WTC11 (cell line): ENCODE data around the gene PDE6D. TPM values are rescaled to one million over a fixed set of nuclear protein-coding genes. Genes with fewer than 3 reads are reported as not detected.

Source experiments
- ATAC-seq: fragments of 200-7000 bp; cut with Tn5 transposase; 2 replicates; pipeline ENCODE4 v1.10.0; 2021; ENCODE audit warnings: mild to moderate bottlenecking, moderate library complexity
- CTCF ChIA-PET: fragments of 300-600 bp; sonication (Branson Sonifier 250); formaldehyde crosslinking; loops from one replicate; lab custom pipeline; 2021; ENCODE audit warnings: antibody characterized with exemption; lab: Charles Lee
- POLR2A ChIA-PET: fragments of 350-600 bp; sonication (Branson Sonifier 250); formaldehyde crosslinking; loops from one replicate; lab custom pipeline; 2021; ENCODE audit warnings: antibody characterized with exemption; lab: Charles Lee
- DNase-seq: peaks from one replicate; pipeline ENCODE4 v3.0.0; 2021; ENCODE audit warnings: low spot score
- H3K27ac Mint-ChIP-seq: 2 replicates; pipeline ENCODE4 v1.8.0; 2021; ENCODE audit warnings: mixed read lengths
- H3K27me3 Mint-ChIP-seq: 2 replicates; pipeline ENCODE4 v1.8.0; 2021; ENCODE audit warnings: low read depth, mild to moderate bottlenecking, moderate library complexity, mixed read lengths
- H3K36me3 Mint-ChIP-seq: 2 replicates; pipeline ENCODE4 v1.8.0; 2021; ENCODE audit warnings: mixed read lengths
- H3K4me1 Mint-ChIP-seq: 2 replicates; pipeline ENCODE4 v1.8.0; 2022; ENCODE audit warnings: mixed read lengths
- H3K4me3 Mint-ChIP-seq: 2 replicates; pipeline ENCODE4 v1.8.0; 2021; ENCODE audit warnings: mild to moderate bottlenecking, moderate library complexity, mixed read lengths
- H3K9me3 Mint-ChIP-seq: 2 replicates; pipeline ENCODE4 v1.8.0; 2021; ENCODE audit warnings: mixed read lengths
- ESRRA ChIP-seq: sonication (generic); formaldehyde crosslinking; IDR thresholded peaks from 2 replicates; pipeline ENCODE4 v1.8.1; 2022; ENCODE audit warnings: mild to moderate bottlenecking, missing genetic modification reagents, borderline replicate concordance
- JAZF1 ChIP-seq: fragments of 250-450 bp; sonication (Bioruptor Pico); IDR thresholded peaks from 2 replicates; pipeline ENCODE4 v1.9.0; 2021; ENCODE audit warnings: moderate library complexity, mild to moderate bottlenecking, inconsistent platforms
- NR3C1 ChIP-seq: sonication (generic); formaldehyde crosslinking; conservative IDR thresholded peaks from 2 replicates; pipeline ENCODE4 v1.8.1; 2023; ENCODE audit warnings: low read depth, mild to moderate bottlenecking, missing genetic modification reagents
- PRRX2 ChIP-seq: fragments of 250-450 bp; sonication (Bioruptor Pico); IDR thresholded peaks from 2 replicates; pipeline ENCODE4 v1.8.0; 2021; ENCODE audit warnings: mild to moderate bottlenecking
- ZBTB21 ChIP-seq: sonication (generic); formaldehyde crosslinking; IDR thresholded peaks from 2 replicates; pipeline ENCODE4 v1.8.1; 2023; ENCODE audit warnings: mild to moderate bottlenecking, missing genetic modification reagents, borderline replicate concordance
- ZNF219 ChIP-seq: sonication (generic); formaldehyde crosslinking; IDR thresholded peaks from 2 replicates; pipeline ENCODE4 v1.8.0; 2023; ENCODE audit warnings: missing genetic modification reagents, mild to moderate bottlenecking, borderline replicate concordance
- ZNF263 ChIP-seq: sonication (generic); formaldehyde crosslinking; IDR thresholded peaks from 2 replicates; pipeline ENCODE4 v1.8.1; 2022; ENCODE audit warnings: low read depth, mild to moderate bottlenecking, moderate library complexity, missing genetic modification reagents
- total RNA-seq: library from RNA; stranded (reverse); gene quantifications from 3 replicates; pipeline ENCODE4 v1.2.3, GENCODE V29; 2021
- TF ChIP-seq, protein P1 (sequence below): fragments of 200-600 bp; IDR thresholded peaks from 2 replicates; pipeline ENCODE4 v1.8.0; 2022; ENCODE audit warnings: antibody characterized with exemption
- TF ChIP-seq, protein P2 (sequence below): sonication (generic); formaldehyde crosslinking; IDR thresholded peaks from 2 replicates; pipeline ENCODE4 v1.8.0; 2022; ENCODE audit warnings: mild to moderate bottlenecking, missing genetic modification reagents
- TF ChIP-seq, protein P3 (sequence below): sonication (generic); formaldehyde crosslinking; IDR thresholded peaks from 2 replicates; pipeline ENCODE4 v1.8.1; 2023; ENCODE audit warnings: mild to moderate bottlenecking, moderate library complexity, missing genetic modification reagents
- TF ChIP-seq, protein P4 (sequence below): sonication (generic); formaldehyde crosslinking; IDR thresholded peaks from 2 replicates; pipeline ENCODE4 v1.8.0; 2022; ENCODE audit warnings: mild to moderate bottlenecking, missing genetic modification reagents
- TF ChIP-seq, protein P5 (sequence below): sonication (generic); formaldehyde crosslinking; IDR thresholded peaks from 2 replicates; pipeline ENCODE4 v1.8.0; 2023; ENCODE audit warnings: missing genetic modification reagents, mild to moderate bottlenecking, borderline replicate concordance
- TF ChIP-seq, protein P6 (sequence below): fragments of 250-450 bp; sonication (Bioruptor Pico); IDR thresholded peaks from 2 replicates; pipeline ENCODE4 v1.9.0; 2021; ENCODE audit warnings: mild to moderate bottlenecking
- TF ChIP-seq, protein P7 (sequence below): sonication (generic); formaldehyde crosslinking; IDR thresholded peaks from 2 replicates; pipeline ENCODE4 v1.8.1; 2023; ENCODE audit warnings: mild to moderate bottlenecking, missing genetic modification reagents
- TF ChIP-seq, protein P8 (sequence below): fragments of 250-450 bp; sonication (Bioruptor Pico); conservative IDR thresholded peaks from 2 replicates; pipeline ENCODE4 v1.9.0; 2021; ENCODE audit warnings: mild to moderate bottlenecking

Gene PDE6D
- total RNA-seq, 1 experiment from 2014 or later = 30.2 TPM

DNA sequence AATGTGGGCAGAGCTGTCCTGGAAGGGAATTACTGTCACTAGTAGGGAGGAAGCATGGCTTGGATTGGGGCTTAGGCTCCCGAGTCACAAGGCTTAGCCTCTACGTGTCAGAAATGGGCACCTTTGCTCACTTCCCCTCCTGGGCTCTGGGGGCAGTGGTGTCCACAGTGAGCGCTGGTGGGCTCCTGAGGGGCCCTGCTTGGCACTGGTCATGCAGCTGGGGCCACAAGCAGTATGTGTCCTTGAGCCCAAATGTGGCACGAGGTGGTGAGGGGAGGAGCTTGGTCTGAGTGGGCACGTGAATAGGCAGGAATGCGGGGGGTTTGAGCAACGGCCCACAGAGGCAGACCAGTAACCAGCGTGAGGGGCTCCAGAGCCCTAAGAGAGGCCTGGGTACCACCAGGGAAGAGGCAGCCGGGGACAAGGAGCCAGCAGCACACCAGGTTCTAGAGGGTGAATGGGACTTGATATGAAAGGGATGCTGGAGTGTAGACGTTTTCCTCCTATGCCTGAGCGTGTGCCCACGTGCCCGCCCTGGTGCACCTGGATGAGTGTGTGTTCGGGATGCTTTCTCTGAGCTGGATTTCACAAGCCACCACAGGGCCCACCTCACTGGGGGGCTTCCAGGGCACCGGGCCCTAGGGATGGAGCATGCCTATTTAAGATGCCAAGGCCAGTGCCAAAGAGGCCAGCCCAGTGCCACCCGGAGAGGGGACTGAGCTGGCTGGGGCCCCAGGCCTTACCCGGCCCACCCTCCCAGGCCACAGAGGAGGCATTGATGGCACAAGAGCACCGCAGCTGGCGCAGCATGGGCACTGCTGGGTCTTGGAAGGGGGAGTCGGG, 95.5 kb downstream of the PDE6D start:
- Mint-ChIP-seq H3K4me1 (peaks cover 51% of the 10 kb centered on the region), H3K27ac (0 out of 2 replicates have a peak overlapping the region, but pooled peaks have one; percentile 87), H3K4me3 (peak overlapping the region; percentile 58), H3K9me3 (no peaks in the 10 kb centered on the region), H3K27me3 (no peaks in the 10 kb centered on the region), H3K36me3 (no peaks in the 10 kb centered on the region)
- TF ChIP-seq ZBTB21 = peak; percentile 57; the same call in 1 of the 2 replicates
- TF ChIP-seq, protein P1, sequence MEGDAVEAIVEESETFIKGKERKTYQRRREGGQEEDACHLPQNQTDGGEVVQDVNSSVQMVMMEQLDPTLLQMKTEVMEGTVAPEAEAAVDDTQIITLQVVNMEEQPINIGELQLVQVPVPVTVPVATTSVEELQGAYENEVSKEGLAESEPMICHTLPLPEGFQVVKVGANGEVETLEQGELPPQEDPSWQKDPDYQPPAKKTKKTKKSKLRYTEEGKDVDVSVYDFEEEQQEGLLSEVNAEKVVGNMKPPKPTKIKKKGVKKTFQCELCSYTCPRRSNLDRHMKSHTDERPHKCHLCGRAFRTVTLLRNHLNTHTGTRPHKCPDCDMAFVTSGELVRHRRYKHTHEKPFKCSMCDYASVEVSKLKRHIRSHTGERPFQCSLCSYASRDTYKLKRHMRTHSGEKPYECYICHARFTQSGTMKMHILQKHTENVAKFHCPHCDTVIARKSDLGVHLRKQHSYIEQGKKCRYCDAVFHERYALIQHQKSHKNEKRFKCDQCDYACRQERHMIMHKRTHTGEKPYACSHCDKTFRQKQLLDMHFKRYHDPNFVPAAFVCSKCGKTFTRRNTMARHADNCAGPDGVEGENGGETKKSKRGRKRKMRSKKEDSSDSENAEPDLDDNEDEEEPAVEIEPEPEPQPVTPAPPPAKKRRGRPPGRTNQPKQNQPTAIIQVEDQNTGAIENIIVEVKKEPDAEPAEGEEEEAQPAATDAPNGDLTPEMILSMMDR = peak; percentile 26; the same call in 1 of the 2 replicates
- TF ChIP-seq, protein P2, sequence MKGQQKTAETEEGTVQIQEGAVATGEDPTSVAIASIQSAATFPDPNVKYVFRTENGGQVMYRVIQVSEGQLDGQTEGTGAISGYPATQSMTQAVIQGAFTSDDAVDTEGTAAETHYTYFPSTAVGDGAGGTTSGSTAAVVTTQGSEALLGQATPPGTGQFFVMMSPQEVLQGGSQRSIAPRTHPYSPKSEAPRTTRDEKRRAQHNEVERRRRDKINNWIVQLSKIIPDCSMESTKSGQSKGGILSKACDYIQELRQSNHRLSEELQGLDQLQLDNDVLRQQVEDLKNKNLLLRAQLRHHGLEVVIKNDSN (CRISPR knock-in tag) = peak; percentile 62; the same call in 1 of the 2 replicates
- TF ChIP-seq, protein P3, sequence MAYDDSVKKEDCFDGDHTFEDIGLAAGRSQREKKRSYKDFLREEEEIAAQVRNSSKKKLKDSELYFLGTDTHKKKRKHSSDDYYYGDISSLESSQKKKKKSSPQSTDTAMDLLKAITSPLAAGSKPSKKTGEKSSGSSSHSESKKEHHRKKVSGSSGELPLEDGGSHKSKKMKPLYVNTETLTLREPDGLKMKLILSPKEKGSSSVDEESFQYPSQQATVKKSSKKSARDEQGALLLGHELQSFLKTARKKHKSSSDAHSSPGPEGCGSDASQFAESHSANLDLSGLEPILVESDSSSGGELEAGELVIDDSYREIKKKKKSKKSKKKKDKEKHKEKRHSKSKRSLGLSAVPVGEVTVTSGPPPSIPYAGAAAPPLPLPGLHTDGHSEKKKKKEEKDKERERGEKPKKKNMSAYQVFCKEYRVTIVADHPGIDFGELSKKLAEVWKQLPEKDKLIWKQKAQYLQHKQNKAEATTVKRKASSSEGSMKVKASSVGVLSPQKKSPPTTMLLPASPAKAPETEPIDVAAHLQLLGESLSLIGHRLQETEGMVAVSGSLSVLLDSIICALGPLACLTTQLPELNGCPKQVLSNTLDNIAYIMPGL (CRISPR knock-in tag) = 0 out of 2 replicates have a peak, but pooled peaks have one; percentile 38
- TF ChIP-seq NR3C1 (CRISPR knock-in tag) = no peak
- TF ChIP-seq, protein P4, sequence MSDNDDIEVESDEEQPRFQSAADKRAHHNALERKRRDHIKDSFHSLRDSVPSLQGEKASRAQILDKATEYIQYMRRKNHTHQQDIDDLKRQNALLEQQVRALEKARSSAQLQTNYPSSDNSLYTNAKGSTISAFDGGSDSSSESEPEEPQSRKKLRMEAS (CRISPR knock-in tag) = peak; percentile 81; the same call in 1 of the 2 replicates
- ATAC-seq = peak; percentile 4; the same call in 1 of the 2 replicates
- ChIA-PET POLR2A (interaction anchor here (0.6 to 7.0 kb wide), 7 partner anchors 13 to 72 kb away, joined by 3 to 61 read pairs (median 4); partner anchors contain the start of gene PTMA), CTCF (interaction anchor here (0.7 to 13.1 kb wide), 11 partner anchors 11 to 122 kb away, joined by 3 to 206 read pairs (median 9); partner anchors contain the start of gene PTMA)
- DNase-seq = peak; percentile 57

DNA sequence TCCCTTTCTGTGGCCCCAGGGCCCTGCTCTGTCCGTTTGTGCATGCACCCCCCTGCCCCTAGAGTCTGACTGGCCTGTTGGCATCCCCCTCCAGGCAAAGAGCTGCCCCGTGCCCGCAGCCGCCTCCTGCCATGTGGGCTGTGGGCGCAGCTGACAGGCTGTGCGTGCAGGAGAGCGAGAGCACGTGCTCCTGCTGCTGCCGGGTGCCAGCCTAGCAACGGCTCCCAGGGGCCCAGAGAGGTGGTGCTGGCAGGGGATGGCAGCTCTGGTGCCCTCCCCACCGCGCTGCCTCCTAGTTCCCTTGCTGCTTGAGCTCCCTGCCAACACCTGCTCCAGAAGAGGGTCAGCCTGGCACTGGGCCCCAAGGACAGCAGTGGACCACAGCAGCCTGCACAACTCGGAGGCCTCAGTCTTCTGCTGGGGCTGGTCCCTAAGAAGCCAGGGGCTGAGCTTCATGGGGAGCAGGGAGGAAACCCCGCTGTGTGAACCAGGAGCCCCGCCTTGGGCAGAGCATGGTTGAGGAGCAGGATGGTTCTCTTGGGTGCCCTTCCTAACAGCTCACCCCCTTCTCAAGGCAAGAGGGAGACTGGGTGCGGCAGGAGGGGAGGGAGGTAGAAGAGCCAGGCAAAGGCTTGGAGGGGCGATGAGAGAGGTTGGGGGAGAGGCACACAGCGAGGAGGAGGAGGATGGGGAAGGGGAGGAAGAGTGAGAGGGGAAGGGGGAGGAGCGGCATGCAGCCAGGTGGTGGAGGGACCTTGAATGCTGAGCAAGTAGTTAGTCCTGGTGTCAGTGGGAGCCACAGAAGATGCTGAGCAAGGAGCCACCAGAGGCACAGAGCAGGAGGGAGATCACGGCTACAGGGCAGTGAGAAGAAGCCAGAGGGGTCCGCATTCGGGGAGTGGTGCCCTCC, 96.5 kb downstream of the PDE6D start:
- no peak for ATAC-seq
- Mint-ChIP-seq H3K4me3 (no peak overlapping the region), H3K27ac (no peak overlapping the region), H3K27me3 (no peaks in the 10 kb centered on the region), H3K4me1 (peaks cover 57% of the 10 kb centered on the region), H3K9me3 (no peaks in the 10 kb centered on the region), H3K36me3 (no peaks in the 10 kb centered on the region)
- CTCF ChIA-PET = interaction anchor here (1.0 to 13.1 kb wide), 11 partner anchors 10 to 143 kb away, joined by 3 to 206 read pairs (median 9); partner anchors contain the start of gene PTMA
- DNase-seq = no peak
- POLR2A ChIA-PET = interaction anchor here (0.6 to 7.0 kb wide), 9 partner anchors 12 to 71 kb away, joined by 3 to 61 read pairs (median 5); partner anchors contain the start of gene PTMA
- TF ChIP-seq, protein P5, sequence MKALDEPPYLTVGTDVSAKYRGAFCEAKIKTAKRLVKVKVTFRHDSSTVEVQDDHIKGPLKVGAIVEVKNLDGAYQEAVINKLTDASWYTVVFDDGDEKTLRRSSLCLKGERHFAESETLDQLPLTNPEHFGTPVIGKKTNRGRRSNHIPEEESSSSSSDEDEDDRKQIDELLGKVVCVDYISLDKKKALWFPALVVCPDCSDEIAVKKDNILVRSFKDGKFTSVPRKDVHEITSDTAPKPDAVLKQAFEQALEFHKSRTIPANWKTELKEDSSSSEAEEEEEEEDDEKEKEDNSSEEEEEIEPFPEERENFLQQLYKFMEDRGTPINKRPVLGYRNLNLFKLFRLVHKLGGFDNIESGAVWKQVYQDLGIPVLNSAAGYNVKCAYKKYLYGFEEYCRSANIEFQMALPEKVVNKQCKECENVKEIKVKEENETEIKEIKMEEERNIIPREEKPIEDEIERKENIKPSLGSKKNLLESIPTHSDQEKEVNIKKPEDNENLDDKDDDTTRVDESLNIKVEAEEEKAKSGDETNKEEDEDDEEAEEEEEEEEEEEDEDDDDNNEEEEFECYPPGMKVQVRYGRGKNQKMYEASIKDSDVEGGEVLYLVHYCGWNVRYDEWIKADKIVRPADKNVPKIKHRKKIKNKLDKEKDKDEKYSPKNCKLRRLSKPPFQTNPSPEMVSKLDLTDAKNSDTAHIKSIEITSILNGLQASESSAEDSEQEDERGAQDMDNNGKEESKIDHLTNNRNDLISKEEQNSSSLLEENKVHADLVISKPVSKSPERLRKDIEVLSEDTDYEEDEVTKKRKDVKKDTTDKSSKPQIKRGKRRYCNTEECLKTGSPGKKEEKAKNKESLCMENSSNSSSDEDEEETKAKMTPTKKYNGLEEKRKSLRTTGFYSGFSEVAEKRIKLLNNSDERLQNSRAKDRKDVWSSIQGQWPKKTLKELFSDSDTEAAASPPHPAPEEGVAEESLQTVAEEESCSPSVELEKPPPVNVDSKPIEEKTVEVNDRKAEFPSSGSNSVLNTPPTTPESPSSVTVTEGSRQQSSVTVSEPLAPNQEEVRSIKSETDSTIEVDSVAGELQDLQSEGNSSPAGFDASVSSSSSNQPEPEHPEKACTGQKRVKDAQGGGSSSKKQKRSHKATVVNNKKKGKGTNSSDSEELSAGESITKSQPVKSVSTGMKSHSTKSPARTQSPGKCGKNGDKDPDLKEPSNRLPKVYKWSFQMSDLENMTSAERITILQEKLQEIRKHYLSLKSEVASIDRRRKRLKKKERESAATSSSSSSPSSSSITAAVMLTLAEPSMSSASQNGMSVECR = no peak
- TF ChIP-seq ESRRA (no peak), PRRX2 (CRISPR knock-in tag) (no peak), ZNF219 (CRISPR knock-in tag) (no peak), ZNF263 (no peak), NR3C1 (CRISPR knock-in tag) (no peak), JAZF1 (no peak)
- TF ChIP-seq, protein P6, sequence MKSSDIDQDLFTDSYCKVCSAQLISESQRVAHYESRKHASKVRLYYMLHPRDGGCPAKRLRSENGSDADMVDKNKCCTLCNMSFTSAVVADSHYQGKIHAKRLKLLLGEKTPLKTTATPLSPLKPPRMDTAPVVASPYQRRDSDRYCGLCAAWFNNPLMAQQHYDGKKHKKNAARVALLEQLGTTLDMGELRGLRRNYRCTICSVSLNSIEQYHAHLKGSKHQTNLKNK = no peak
- TF ChIP-seq, protein P7, sequence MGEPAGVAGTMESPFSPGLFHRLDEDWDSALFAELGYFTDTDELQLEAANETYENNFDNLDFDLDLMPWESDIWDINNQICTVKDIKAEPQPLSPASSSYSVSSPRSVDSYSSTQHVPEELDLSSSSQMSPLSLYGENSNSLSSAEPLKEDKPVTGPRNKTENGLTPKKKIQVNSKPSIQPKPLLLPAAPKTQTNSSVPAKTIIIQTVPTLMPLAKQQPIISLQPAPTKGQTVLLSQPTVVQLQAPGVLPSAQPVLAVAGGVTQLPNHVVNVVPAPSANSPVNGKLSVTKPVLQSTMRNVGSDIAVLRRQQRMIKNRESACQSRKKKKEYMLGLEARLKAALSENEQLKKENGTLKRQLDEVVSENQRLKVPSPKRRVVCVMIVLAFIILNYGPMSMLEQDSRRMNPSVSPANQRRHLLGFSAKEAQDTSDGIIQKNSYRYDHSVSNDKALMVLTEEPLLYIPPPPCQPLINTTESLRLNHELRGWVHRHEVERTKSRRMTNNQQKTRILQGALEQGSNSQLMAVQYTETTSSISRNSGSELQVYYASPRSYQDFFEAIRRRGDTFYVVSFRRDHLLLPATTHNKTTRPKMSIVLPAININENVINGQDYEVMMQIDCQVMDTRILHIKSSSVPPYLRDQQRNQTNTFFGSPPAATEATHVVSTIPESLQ (CRISPR knock-in tag) = no peak
- TF ChIP-seq, protein P8, sequence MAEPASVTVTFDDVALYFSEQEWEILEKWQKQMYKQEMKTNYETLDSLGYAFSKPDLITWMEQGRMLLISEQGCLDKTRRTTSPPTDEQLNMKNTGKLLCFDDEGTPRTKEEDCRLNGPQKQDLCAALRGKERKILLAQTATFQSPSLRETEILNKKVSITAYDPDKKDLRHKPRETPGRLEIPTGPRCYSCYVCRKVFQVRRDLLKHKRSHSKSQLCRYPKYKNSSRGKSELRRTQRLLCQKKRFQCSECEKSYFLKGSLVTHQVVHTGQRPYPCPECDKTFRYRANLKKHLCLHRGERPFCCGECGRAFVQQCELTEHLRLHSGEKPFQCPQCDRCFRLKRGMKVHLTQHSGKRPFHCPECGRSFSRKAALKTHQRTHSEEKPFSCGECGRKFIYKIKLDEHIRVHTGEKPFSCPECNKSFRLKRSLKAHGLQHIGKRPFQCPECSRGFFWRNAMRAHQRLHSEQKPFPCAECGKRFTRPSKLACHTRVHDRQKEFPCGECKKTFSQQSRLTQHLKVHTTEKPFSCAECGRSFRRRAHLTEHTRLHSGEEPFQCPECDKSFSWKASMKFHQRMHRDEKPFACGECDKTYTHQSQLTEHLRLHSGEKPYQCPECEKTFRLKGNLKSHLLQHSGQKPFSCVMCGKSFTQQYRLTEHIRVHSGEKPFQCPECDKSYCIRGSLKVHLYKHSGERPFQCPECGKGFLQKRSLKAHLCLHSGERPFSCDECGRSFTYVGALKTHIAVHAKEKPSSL (CRISPR knock-in tag) = no peak
